ENCODE data around the gene PPIL3. TPM values are rescaled to one million over a fixed set of nuclear protein-coding genes. Genes with fewer than 3 reads are reported as not detected.

PPIL3 gene
- total and polyA plus RNA-seq, 2 donors (not counting 3 experiments of a cell fraction or from before 2014, with no cell fraction given), result 25.0 to 27.1 TPM

- H3K4me1 ChIP-seq (ENCODE audit: control insufficient read depth, extremely low read depth, insufficient read depth, low read length), result no peaks in the 10 kb centered on the region
- H3K9me3 ChIP-seq (replicated peaks; ENCODE audit: control insufficient read depth, insufficient read depth, low read length), result no peaks in the 10 kb centered on the region
- no peaks in the 10 kb centered on the region for H3K27me3 ChIP-seq (ENCODE audit: control insufficient read depth in 2 of 2, insufficient read depth in 2 of 2, low read length in 2 of 2)
- H3K9ac ChIP-seq (replicated peaks; ENCODE audit: extremely low read depth, insufficient read depth, low read length), result no peak overlapping the region
- no peak overlapping the region for H3K4me3 ChIP-seq (replicated peaks in 1 of 3; ENCODE audit: insufficient read depth in 1 of 3, low read depth in 1 of 3, low read length in 3 of 3)
- dilution Hi-C loops (cut with MboI; ENCODE audit: extremely low pct_ligation_motif_present, low sequenced_read_pairs), result no loop called here
- H2AFZ ChIP-seq (ENCODE audit: low read depth, low read length), result no peak overlapping the region
- BruUV-seq (replicated peaks), result no TSS peak
- TF ChIP-seq POLR2A (IDR thresholded peaks at IDR 0.05; ENCODE audit: low read depth, low read length) (no peak), JUN (IDR thresholded peaks at IDR 0.05; ENCODE audit: borderline replicate concordance, insufficient read depth, insufficient read length, low read depth) (no peak), POLR2AphosphoS5 (IDR thresholded peaks at IDR 0.05; ENCODE audit: insufficient read depth, low read depth, low read length) (no peak), FOS (IDR thresholded peaks at IDR 0.05; ENCODE audit: borderline replicate concordance, insufficient read depth, low read length) (no peak), GATA2 (IDR thresholded peaks at IDR 0.05; ENCODE audit: insufficient read depth, insufficient read length, low read depth, low read length) (no peak), MYC (IDR thresholded peaks at IDR 0.05; ENCODE audit: low read depth, low read length) (no peak), EZH2 (IDR thresholded peaks at IDR 0.05; ENCODE audit: borderline replicate concordance, low read depth, low read length, severe bottlenecking) (no peak)
- TF ChIP-seq, protein P1, sequence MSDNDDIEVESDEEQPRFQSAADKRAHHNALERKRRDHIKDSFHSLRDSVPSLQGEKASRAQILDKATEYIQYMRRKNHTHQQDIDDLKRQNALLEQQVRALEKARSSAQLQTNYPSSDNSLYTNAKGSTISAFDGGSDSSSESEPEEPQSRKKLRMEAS (IDR thresholded peaks at IDR 0.05; ENCODE audit: insufficient read depth, insufficient read length), result no peak
- TF ChIP-seq, protein P2, sequence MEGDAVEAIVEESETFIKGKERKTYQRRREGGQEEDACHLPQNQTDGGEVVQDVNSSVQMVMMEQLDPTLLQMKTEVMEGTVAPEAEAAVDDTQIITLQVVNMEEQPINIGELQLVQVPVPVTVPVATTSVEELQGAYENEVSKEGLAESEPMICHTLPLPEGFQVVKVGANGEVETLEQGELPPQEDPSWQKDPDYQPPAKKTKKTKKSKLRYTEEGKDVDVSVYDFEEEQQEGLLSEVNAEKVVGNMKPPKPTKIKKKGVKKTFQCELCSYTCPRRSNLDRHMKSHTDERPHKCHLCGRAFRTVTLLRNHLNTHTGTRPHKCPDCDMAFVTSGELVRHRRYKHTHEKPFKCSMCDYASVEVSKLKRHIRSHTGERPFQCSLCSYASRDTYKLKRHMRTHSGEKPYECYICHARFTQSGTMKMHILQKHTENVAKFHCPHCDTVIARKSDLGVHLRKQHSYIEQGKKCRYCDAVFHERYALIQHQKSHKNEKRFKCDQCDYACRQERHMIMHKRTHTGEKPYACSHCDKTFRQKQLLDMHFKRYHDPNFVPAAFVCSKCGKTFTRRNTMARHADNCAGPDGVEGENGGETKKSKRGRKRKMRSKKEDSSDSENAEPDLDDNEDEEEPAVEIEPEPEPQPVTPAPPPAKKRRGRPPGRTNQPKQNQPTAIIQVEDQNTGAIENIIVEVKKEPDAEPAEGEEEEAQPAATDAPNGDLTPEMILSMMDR (IDR thresholded peaks at IDR 0.05; ENCODE audit: extremely low read depth in 1 of 2, insufficient read depth in 1 of 2, low read depth in 1 of 2, low read length in 2 of 2), result no peak
- intact Hi-C loops (cut with micrococcal nuclease), result no loop called here
- ChIA-PET CTCF (interaction anchor here (1.0 to 1.5 kb wide), 2 partner anchors 8 to 21 kb away, joined by 3 to 4 read pairs; no protein-coding TSS in a partner anchor), POLR2A (no interaction called here)
- no peak for DNase-seq (ENCODE audit: low read depth, low spot score)
- H3K79me2 ChIP-seq (ENCODE audit: control insufficient read depth, insufficient read depth, low read length), result no peaks in the 10 kb centered on the region
- FAIRE-seq, result no peak
- no peak overlapping the region for H3K27ac ChIP-seq (ENCODE audit: insufficient read depth, low read depth, low read length)
- H3K36me3 ChIP-seq (ENCODE audit: control insufficient read depth in 2 of 2, extremely low read depth in 1 of 2, insufficient read depth in 2 of 2, low read length in 2 of 2), result peaks cover 10 to 14% of the 10 kb centered on the region in 2 experiments
- no peak overlapping the region for H3K4me2 ChIP-seq (ENCODE audit: insufficient read depth, low read length)
- H4K20me1 ChIP-seq (replicated peaks; ENCODE audit: control insufficient read depth, extremely low read depth, insufficient read depth, low read length), result peaks cover 3% of the 10 kb centered on the region
- no peaks in the 10 kb centered on the region for H3K9me1 ChIP-seq (replicated peaks; ENCODE audit: control insufficient read depth, extremely low read depth, insufficient read depth, low read length)
Measured at GRCh38 chr2:200847939-200848338, 40.9 kb downstream of the PPIL3 start.
